ENCODE measurements around the gene EID1. TPM values are rescaled to one million over a fixed set of nuclear protein-coding genes. Genes with fewer than 3 reads are reported as not detected.

EID1 gene
- total RNA-seq, 1 donor from 2014 or later, result 133 TPM

DNA sequence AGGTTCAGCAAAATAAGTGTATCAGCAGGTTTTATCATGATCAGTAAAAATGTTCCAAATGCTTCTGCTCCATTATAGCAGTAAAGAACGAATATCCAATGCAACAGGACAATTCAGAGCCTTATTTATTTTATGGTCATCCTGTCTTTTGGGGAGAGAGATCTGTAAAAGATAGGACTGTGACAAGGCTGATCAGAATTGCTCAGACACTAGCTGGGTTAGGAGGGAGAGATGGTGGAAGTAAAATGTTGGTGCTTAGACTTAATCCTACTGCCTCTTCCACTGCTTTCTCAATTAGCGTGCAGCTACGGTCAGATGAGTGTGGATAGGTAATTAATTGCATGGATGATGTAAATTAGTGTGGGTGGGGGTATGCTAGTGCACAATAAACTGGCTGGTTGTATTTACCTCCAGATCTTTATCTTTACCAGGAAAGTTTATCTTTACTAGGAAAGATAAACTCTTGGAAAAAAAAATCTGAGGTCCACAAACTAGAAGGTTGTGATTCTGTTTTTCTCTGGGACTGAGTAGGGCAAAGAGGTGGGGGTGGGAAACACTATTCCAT lies 2.2 kb downstream of the EID1 start:
- H3K36me3 Mint-ChIP-seq (ENCODE audit: insufficient read depth), result no peaks in the 10 kb centered on the region
- no peak for DNase-seq (ENCODE audit: low spot score, unreplicated experiment)
- H3K27me3 Mint-ChIP-seq, result peaks cover 3% of the 10 kb centered on the region
- H3K9me3 Mint-ChIP-seq (ENCODE audit: low read depth), result no peaks in the 10 kb centered on the region
- H3K27ac Mint-ChIP-seq, result no peak overlapping the region
- peaks cover 18% of the 10 kb centered on the region for H3K4me1 Mint-ChIP-seq (ENCODE audit: low read depth)
- TF ChIP-seq, protein P1, sequence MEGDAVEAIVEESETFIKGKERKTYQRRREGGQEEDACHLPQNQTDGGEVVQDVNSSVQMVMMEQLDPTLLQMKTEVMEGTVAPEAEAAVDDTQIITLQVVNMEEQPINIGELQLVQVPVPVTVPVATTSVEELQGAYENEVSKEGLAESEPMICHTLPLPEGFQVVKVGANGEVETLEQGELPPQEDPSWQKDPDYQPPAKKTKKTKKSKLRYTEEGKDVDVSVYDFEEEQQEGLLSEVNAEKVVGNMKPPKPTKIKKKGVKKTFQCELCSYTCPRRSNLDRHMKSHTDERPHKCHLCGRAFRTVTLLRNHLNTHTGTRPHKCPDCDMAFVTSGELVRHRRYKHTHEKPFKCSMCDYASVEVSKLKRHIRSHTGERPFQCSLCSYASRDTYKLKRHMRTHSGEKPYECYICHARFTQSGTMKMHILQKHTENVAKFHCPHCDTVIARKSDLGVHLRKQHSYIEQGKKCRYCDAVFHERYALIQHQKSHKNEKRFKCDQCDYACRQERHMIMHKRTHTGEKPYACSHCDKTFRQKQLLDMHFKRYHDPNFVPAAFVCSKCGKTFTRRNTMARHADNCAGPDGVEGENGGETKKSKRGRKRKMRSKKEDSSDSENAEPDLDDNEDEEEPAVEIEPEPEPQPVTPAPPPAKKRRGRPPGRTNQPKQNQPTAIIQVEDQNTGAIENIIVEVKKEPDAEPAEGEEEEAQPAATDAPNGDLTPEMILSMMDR (IDR thresholded peaks at IDR 0.05; ENCODE audit: unreplicated experiment), result no peak
- H3K4me3 Mint-ChIP-seq (ENCODE audit: low read depth), result peak overlapping the region; percentile 98

DNA sequence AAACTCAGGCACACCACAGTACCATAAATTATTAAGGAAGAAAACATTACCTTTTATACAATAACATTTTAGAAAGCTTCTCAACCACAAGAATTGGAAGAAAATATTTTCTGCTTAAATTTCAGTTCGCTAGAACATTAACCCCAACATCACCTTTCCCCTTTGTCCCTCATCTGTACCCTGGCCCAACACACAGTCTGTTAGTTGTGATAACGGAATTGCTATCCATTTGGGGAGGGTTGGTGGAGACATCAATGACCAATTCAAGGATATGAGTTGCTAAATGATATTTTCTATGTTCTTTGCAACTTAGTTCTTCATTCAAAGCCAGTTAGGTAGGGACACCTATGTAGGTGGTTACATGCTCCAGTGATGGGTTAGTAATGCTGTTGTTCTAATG lies 5.8 kb downstream of the EID1 start:
- H3K27me3 Mint-ChIP-seq, result no peaks in the 10 kb centered on the region
- H3K27ac Mint-ChIP-seq, result no peak overlapping the region
- H3K4me1 Mint-ChIP-seq (ENCODE audit: low read depth), result peaks cover 15% of the 10 kb centered on the region
- H3K9me3 Mint-ChIP-seq (ENCODE audit: low read depth), result no peaks in the 10 kb centered on the region
- TF ChIP-seq, protein P1 (IDR thresholded peaks at IDR 0.05; ENCODE audit: unreplicated experiment), result no peak
- H3K36me3 Mint-ChIP-seq (ENCODE audit: insufficient read depth), result no peaks in the 10 kb centered on the region
- no peak for DNase-seq (ENCODE audit: low spot score, unreplicated experiment)
- H3K4me3 Mint-ChIP-seq (ENCODE audit: low read depth), result no peak overlapping the region

DNA sequence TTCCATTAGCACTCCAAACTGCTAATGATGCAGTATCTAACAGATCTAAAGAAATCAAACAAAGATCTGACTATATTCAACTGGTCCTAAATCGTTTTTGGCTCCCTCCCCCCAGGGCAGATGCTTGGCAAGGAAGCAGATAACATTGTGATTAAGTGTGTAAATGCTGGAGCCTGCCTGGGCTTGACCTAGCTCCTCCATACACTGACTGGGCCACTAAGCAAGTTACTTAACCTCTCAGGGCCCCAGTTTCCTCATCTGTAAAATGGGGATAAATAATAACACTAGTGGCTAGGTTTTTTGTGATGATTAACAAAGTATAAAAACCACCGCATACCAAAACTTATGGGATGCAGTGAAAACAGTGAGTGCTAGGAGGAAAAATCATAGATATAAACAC lies 9.2 kb downstream of the EID1 start:
- no peaks in the 10 kb centered on the region for H3K9me3 Mint-ChIP-seq (ENCODE audit: low read depth)
- H3K4me3 Mint-ChIP-seq (ENCODE audit: low read depth), result no peak overlapping the region
- no peak overlapping the region for H3K27ac Mint-ChIP-seq

DNA sequence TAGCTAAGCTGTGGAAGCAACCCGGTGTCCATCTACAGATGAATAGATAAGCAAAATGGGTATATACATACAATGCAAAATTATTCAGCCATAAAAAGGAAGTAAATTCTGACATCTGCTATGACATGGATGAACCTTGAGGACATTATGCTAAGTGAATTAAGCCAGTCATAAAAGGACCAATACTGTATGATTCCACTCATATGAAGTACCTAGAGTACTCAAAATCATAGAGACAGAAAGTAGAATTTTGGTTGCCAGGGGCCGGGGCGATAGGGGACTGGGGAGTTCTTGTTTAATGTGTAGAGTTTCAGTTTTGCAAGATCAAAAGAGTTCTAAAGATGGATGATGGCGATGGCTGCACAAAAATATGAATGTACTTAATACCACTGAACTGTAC lies 10.3 kb downstream of the EID1 start:
- TF ChIP-seq, protein P1 (IDR thresholded peaks at IDR 0.05; ENCODE audit: unreplicated experiment), result no peak
- Mint-ChIP-seq H3K9me3 (ENCODE audit: low read depth) (no peaks in the 10 kb centered on the region), H3K27me3 (no peaks in the 10 kb centered on the region), H3K4me3 (ENCODE audit: low read depth) (no peak overlapping the region), H3K36me3 (ENCODE audit: insufficient read depth) (no peaks in the 10 kb centered on the region), H3K27ac (no peak overlapping the region), H3K4me1 (ENCODE audit: low read depth) (peaks cover 12% of the 10 kb centered on the region)
- no peak for DNase-seq (ENCODE audit: low spot score, unreplicated experiment)

More for the DNA sequence above, 9.2 kb downstream of the EID1 start:
- Mint-ChIP-seq H3K4me1 (ENCODE audit: low read depth) (peaks cover 12% of the 10 kb centered on the region), H3K27me3 (no peaks in the 10 kb centered on the region), H3K36me3 (ENCODE audit: insufficient read depth) (no peaks in the 10 kb centered on the region)
- DNase-seq (ENCODE audit: low spot score, unreplicated experiment), result no peak
- TF ChIP-seq, protein P1 (IDR thresholded peaks at IDR 0.05; ENCODE audit: unreplicated experiment), result no peak

DNA sequence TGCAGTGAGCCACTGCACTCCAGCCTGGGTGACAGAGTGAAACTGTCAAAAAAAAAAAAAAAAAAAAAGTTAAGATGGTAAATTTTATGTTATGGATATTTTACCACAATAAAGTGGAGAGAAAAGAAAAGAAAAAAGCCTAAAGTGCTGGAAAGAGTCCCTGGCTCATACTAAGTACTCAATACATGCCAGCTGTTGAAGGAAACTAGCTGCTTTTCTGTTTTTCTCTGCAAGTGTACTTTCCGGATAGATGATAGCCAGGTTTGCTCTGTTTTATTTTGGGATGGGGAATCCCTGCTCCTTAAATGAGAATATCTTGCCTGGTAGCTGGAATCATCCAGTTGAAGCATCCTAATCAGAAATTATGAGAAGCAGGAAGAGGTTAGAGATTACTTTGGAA lies 10.9 kb downstream of the EID1 start:
- Mint-ChIP-seq H3K36me3 (ENCODE audit: insufficient read depth) (no peaks in the 10 kb centered on the region), H3K4me3 (ENCODE audit: low read depth) (no peak overlapping the region), H3K27me3 (no peaks in the 10 kb centered on the region), H3K27ac (no peak overlapping the region), H3K9me3 (ENCODE audit: low read depth) (no peaks in the 10 kb centered on the region), H3K4me1 (ENCODE audit: low read depth) (peaks cover 12% of the 10 kb centered on the region)
- TF ChIP-seq, protein P1 (IDR thresholded peaks at IDR 0.05; ENCODE audit: unreplicated experiment), result no peak
- DNase-seq (ENCODE audit: low spot score, unreplicated experiment), result no peak
